CD4-positive, alpha-beta T cell treated with Interleukin-21 for 1 hour (primary cell): Measurements from ENCODE around the gene COL1A1.
A peak's percentile ranks its signal among the peaks of the same experiment; 100 is the strongest.

Source experiments
- DNase-seq: peaks from one replicate; pipeline ENCODE4 v3.0.0-alpha.2; 2020

The COL1A1 gene

GRCh38 chr17:50185631-50186471, 15.6 kb downstream of the COL1A1 start:
- no peak for DNase-seq

DNA sequence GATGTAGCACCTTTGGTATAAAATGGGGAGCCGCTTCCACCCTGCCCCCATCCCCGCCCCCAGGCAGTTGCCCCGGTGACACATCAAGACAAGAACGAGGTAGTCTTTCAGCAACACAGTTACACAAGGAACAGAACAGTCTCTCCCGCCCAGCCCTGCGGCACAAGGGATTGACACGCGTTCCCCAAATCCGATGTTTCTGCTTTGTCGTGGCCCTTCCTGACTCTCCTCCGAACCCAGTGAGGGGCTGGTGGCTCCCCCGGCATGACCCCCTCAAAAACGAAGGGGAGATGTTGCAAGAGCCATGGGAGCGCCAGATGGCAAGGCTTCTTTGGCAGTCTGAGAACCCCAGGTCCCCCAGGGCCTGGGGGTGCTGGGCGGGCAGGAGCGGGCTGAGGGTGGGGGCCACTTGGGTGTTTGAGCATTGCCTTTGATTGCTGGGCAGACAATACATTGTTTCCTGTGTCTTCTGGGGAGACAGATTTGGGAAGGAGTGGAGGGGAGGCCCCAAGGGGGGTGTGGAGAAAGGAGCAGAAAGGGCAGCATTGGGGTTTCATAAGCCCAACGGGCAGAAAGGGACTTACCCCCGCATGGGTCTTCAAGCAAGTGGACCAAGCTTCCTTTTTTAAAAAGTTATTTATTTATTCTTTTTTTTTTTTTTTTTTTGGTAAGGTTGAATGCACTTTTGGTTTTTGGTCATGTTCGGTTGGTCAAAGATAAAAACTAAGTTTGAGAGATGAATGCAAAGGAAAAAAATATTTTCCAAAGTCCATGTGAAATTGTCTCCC, 16.6 kb downstream of the COL1A1 start:
- DNase-seq = no peak

GRCh38 chr17:50184064-50184463, 17.4 kb downstream of the COL1A1 start:
- DNase-seq = no peak

DNA sequence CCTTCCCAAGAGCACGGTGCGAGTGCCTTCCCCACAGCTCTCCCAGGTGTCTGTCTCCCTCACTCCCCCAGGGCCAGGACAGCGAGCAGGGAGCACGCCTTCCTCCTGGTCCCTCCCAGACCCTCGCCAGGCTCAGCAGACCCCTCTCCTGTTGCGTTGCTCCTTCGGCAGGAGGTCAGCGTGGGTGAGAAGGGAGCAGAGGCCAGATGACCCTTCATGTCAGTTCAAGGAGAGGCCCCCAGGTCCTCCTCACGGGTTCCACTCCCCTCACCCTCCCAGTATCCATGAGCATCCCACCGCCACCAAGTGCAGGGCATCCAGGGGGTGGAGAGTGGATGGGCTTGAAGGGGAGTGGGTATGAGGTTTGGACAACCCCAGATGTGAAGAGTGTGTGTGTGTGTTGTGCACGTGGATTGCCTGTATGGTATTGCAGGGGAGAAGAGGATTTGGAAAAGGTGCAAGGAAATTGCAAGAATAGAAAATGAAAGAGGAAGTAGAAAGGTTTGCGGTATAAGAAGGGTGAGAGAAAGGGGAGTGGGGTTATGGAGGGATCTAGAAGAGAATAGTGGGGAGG, 17.9 kb downstream of the COL1A1 start:
- no peak for DNase-seq

- DNase-seq = no peak
Observed at GRCh38 chr17:50182783-50183420, 18.5 kb downstream of the COL1A1 start.

GRCh38 chr17:50181591-50182560, 19.6 kb downstream of the COL1A1 start:
- DNase-seq = no peak

DNA sequence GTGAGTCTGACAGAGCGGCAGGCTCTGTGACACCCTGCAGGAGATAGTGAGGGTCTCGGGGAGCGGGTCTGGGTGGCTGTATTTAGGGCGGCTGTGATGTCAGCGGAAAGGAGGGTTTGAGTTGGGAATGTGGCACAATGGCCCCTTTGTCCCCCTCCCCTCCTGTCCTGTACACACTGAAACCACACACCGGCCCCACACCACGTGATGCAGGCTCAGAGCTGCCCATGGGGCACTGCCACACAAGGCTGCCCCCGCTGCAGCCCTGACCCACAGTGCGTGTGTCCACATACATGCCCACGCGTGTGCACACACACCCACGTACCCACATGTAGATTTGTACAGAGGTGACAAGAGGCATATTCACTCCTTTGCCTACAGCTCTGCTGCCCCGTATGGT, 20.3 kb downstream of the COL1A1 start:
- DNase-seq = no peak

GRCh38 chr17:50180620-50181019, 20.8 kb downstream of the COL1A1 start:
- DNase-seq = no peak

DNA sequence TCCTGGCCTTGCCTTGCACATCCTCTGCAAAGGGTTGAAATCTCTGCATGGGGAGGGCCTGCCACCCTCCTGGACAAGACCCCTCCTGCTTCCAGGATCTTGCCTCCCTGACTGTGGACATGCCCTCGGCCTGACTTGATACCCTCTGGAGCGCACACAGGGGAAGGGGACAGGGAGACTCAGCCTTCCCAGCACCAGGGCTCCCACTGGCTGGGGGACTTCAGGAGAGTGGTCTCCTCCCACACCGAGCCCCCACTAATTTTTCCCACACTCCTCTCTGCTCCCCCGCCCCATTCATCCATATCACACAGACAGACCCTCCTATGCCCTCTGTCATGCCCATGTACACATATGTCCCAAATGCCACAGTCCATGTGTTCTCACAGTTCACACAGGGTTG, 21.3 kb downstream of the COL1A1 start:
- DNase-seq = no peak

GRCh38 chr17:50177983-50178834, 23.2 kb downstream of the COL1A1 start:
- DNase-seq = peak; percentile 65

- DNase-seq = no peak
Observed at GRCh38 chr17:50177476-50177875, 24.0 kb downstream of the COL1A1 start.

GRCh38 chr17:50176559-50177357, 24.7 kb downstream of the COL1A1 start:
- no peak for DNase-seq

GRCh38 chr17:50175035-50175807, 26.2 kb downstream of the COL1A1 start:
- DNase-seq = no peak

GRCh38 chr17:50174444-50174843, 27.0 kb downstream of the COL1A1 start:
- DNase-seq = no peak

GRCh38 chr17:50173335-50173941, 28.0 kb downstream of the COL1A1 start:
- DNase-seq = no peak

GRCh38 chr17:50172936-50173334, 28.5 kb downstream of the COL1A1 start:
- DNase-seq = no peak

GRCh38 chr17:50172130-50172529, 29.3 kb downstream of the COL1A1 start:
- DNase-seq = no peak

DNA sequence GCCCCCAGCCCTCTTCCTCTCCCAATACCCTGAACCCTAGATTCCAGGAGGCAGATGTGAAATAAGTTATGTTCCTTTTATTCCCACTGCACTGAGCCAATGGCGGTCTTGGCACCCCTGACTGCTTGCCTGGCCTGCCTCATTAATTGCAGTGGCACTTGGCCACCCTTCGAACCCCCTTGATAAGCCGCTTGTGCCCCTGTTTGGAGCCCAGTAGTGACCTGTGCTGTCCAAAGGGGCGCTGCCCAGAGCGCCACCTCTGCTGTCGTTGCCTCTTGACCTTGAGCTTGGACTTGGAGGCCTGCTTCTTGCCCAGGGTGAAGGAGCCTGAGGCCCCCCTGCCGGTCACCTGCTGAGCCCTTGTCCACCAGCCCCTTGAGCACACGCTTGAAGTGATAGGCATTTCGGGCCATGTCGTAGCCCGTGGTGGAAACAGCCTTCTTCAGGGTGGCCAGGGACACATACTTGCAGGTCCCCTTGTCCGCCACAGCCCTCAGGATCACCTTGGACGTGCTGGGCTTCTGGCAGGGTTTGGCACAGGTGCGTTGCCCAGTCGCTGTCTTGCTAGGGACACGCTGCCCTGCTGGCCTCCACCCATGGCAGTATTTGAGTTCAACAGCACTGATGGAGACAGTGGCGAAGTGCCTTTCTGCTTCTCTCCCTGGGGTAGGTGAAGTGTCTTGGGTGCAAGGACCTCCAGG, 29.9 kb downstream of the COL1A1 start:
- DNase-seq = no peak
